Measurements from ENCODE around the gene CSH1.
"Not testable (repeated sequence)": the region's sequence is repeated elsewhere in the genome, so short reads cannot be mapped to it uniquely, and the experiment has no call there.

CSH1 gene

DNA sequence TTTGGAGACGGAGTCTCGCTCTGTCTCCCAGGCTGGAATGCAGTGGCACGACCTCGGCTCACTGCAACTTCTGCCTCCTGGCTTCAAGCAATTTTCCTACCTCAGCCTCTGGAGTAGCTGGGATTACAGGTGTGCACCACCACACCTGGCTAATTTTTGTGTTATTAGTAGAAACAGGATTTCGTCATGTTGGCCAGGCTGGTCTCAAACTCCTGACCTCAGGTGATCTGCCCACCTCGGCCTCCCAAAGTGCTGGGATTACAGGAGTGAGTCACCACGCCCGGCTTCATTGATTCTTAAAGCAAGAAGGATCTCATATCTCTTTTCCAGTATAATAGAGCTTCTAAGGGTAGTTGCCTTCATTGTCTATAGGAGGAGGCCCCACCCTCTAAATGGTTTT lies 8.4 kb upstream of the CSH1 start:
- not testable (repeated sequence) for DNase-seq (ENCODE audit: low read depth in 2 of 2)

DNA sequence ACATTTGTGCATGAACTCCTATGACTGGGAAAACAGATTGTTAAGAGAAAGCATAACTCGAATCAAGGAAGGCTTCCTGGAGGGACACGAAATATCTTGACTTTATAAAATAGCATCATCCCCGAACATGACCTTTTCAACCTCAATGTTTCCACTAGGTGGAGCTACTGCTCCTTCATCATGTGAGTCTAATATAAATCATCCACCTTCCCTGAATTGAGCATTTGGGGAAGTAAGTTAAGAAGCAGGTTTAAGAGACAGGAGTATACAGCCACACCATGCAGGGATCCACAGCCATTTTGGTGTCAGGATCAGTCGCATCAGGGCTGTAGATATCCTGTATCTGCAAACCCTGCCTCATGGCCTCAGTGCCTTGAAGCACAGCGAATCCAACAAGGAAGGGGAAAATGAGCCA lies 7.4 kb upstream of the CSH1 start:
- DNase-seq (ENCODE audit: low read depth in 2 of 2) = not testable (repeated sequence)

GRCh38 chr17:63901971-63902370 lies 5.6 kb upstream of the CSH1 start:
- not testable (repeated sequence) for DNase-seq (ENCODE audit: low read depth in 2 of 2)

GRCh38 chr17:63898899-63899798 lies 2.8 kb upstream of the CSH1 start:
- peak; percentile 13 to 39 for DNase-seq (ENCODE audit: low read depth in 2 of 2)

DNA sequence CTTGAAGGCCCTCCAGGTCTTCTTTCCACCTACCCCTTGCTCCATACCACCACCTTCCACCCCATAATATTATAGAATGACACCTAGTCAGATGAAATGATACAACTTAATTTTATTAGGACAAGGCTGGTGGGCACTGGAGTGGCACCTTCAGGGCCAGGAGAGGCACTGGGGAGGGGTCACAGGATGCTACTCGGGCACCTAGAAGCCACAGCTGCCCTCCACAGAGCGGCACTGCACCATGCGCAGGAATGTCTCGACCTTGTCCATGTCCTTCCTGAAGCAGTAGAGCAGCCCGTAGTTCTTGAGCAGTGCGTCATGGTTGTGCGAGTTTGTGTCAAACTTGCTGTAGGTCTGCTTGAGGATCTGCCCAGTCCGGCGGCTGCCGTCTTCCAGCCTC lies 1.6 kb downstream of the CSH1 start:
- DNase-seq (ENCODE audit: low read depth in 2 of 2) = not testable (repeated sequence)

- DNase-seq (ENCODE audit: low read depth in 2 of 2) = not testable (repeated sequence)
Observed at GRCh38 chr17:63894021-63894420, 2.4 kb downstream of the CSH1 start.

DNA sequence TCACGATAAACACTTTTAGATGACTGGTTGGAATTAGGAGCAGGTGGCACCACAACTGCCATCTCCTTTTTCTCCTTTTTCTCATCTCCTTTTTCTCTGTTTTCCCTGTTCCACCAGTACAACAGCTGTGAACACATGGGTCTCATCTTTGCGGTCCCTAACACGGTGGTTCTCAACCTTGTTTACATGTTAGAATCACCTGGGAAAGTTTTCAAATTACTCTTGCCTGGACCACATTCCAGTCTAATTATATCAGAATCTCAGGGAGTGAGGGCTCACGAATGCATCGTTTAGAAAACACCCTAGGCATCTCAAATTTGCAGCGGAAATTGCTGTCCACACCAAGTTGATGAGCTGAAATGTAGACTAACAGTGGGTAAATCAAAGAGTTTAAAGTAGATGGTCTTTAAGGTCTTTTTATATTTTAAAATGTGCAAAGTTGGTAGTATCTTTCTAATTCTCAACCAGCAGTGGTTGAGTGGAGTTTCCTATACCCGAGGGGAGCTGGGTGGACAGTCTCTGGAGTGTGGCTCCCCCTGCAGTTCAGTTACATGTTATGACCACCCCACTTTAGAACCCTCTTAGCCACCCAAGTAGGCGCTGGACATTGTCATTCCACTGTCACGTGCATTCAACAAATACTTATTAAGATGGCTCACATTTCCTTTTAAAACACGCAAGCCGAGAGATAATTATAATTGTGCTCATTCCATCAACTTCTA lies 3.9 kb downstream of the CSH1 start:
- not testable (repeated sequence) for DNase-seq (ENCODE audit: low read depth in 2 of 2)

- DNase-seq (ENCODE audit: low read depth in 2 of 2) = not testable (repeated sequence)
Observed at GRCh38 chr17:63889026-63889848, 7.1 kb downstream of the CSH1 start.

- DNase-seq (ENCODE audit: low read depth in 2 of 2) = not testable (repeated sequence)
Observed at GRCh38 chr17:63885119-63885518, 11.3 kb downstream of the CSH1 start.

DNA sequence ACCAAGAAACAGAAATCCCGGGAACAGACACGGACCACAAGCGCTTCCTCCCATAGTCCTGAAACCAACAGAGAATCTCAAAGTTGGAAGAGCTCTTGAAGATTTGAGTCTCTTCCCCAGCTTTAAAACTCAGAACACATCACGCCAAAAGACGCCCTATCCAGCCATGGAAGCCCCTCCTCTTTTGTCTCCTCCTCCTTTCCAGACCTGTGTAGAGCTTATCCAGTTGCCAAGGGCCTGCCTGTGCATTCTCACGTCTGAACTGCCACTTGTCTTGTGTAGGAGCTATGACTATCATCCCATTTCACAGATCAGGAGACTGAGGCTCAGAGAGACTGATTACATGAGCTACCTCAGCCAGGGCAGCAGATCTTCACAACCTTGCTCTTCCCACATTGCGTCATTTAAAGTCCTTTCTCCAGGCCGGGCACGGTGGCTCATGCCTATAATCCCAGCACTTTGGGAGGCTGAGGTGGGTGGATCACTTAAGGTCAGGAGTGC lies 13.7 kb downstream of the CSH1 start:
- not testable (repeated sequence) for DNase-seq (ENCODE audit: low read depth in 2 of 2)

- peak in 1 of 2 donors; percentile 20 for DNase-seq (ENCODE audit: low read depth in 2 of 2)
Observed at GRCh38 chr17:63881935-63882601, 14.3 kb downstream of the CSH1 start, which contains the start of gene GH2. Gene GH2, minus strand, starts transcription at chr17:63881944. Its CDS starts 143 bp downstream, at chr17:63881801.

GRCh38 chr17:63881337-63881736 lies 15.0 kb downstream of the CSH1 start:
- DNase-seq (ENCODE audit: low read depth in 2 of 2) = not testable (repeated sequence)

DNA sequence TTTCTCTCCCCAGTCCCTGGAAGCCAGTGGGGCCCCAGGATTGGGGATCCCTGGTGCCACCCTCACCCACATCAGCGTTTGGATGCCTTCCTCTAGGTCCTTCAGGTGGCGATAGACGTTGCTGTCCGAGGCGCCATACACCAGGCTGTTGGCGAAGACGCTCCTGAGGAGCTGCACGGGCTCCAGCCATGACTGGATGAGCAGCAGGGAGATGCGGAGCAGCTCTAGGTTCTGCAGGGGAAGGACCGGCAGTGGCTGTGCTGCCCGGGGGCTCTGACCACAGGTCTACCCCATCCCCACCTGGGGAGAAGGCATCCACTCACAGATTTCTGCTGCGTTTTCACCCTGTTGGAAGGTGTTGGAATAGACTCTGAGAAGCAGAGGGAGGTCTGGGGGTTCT lies 15.7 kb downstream of the CSH1 start:
- DNase-seq (ENCODE audit: low read depth in 2 of 2) = no peak

DNA sequence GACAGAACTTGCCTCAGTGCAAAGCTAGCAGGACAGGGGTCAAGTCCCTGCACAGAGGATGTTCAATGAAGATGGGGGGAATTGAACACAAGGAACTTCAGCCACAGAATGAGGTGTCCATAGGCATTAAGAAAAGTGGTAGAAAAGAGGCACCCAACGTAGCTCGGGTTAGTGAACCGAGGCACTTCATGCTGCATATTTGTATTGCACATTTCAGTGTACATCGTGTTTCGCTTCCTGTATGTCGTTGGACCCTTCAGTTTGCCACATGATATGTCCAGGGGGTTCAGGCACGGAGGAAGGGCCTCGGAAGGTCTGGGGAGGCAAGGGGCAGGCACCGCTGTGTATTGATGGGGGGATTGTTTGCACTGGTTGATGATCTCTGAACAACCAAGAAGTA lies 18.0 kb downstream of the CSH1 start:
- DNase-seq (ENCODE audit: low read depth in 2 of 2) = not testable (repeated sequence)

DNA sequence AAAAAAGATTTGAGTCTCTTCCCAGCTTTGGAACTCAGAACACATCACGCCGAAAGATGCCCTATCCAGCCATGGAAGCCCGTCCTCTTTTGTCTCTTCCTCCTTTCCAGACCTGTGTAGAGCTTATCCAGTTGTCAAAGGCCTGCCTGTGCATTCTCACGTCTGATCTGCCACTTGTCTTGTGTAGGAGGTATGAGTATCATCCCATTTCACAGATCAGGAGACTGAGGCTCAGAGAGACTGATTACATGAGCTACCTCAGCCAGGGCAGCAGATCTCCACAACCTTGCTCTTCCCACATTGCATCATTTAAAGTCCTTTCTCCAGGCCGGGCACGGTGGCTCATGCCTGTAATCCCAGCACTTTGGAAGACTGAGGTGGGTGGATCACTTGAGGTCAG lies 21.7 kb downstream of the CSH1 start:
- DNase-seq (ENCODE audit: low read depth in 2 of 2) = not testable (repeated sequence)

DNA sequence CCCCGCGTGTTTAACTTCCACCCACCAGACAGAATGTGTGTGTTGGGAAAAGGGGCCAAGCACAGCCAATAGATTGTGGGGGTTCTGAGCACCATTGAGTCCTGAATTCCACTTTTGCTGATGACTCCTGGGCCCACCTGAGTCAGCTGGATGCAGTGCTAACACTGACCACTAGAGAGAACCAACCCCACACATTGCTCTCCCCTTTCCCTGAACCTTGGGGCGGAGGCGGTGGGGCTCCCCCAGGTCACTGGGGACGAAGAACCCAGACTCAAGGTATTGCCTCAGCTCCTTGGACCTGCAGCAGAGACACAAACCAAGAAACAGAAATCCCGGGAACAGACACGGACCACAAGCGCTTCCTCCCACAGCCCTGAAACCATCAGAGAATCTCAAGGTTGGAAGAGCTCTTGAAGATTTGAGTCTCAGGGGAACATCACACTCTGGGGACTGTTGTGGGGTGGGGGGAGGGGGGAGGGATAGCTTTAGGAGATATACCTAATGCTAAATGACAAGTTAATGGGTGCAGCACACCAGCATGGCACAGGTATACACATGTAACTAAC lies 22.2 kb downstream of the CSH1 start:
- DNase-seq (ENCODE audit: low read depth in 2 of 2) = not testable (repeated sequence)

DNA sequence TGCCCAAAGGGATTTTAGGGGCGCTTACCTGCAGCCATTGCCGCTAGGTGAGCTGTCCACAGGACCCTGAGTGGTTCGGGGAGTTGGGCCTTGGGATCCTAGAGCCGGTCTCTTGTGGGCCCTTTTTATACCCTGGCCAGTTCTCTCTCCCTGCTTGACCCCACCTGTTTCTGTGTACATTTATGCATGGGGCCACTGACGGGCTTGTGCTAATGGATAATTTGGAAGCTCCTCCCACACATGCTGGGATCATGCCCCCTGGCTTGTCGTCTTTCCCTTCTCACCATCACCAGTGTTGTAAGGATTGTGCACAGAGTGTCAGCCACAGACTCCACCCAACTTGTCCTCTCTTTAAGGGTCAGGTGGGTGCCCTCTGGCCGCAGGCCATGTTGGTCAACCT lies 22.8 kb downstream of the CSH1 start, which contains the start of gene CSH2:
Gene CSH2 (minus strand): TSS at position 101 of the 400 bp plus-strand sequence. CDS start 63 bp downstream, at position 38.
- DNase-seq (ENCODE audit: low read depth in 2 of 2) = not testable (repeated sequence)

DNA sequence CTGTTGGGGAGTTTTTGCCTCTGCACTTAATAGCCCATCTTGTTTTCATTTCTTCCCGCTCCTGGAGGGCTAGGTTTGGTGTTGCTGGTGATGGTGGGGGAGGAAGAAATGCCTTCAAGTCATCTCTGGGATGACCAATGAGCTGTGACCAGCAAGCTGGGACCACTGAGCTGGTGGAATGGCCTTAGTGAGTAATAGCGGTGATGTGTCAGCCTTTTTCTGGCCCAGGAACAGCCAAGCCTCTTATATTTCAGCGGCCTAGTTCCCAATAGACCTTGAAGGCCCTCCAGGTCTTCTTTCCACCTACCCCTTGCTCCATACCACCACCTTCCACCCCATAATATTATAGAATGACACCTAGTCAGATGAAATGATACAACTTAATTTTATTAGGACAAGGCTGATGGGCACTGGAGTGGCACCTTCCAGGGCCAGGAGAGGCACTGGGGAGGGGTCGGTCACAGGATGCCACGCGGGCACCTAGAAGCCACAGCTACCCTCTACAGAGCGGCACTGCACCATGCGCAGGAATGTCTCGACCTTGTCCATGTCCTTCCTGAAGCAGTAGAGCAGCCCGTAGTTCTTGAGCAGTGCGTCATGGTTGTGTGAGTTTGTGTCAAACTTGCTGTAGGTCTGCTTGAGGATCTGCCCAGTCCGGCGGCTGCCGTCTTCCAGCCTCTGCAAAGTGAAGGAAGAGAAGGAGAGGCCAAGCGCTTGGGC lies 24.6 kb downstream of the CSH1 start:
- DNase-seq (ENCODE audit: low read depth in 2 of 2) = not testable (repeated sequence)

- not testable (repeated sequence) for DNase-seq (ENCODE audit: low read depth in 2 of 2)
Observed at GRCh38 chr17:63870292-63870665, 26.1 kb downstream of the CSH1 start.
